OCI-LY1 (cell line): Measurements from ENCODE around the gene MAP7D3.

Experiments used
- H2AFZ ChIP-seq: fragments of 200-600 bp; sonication (generic), shearing (Covaris generic); 2 replicates; pipeline ENCODE4 v1.6.0; 2014; ENCODE audit warnings: antibody characterized with exemption, mild to moderate bottlenecking, low read length
- H3F3A ChIP-seq: fragments of 200-600 bp; sonication (generic), shearing (Covaris generic); 2 replicates; pipeline ENCODE4 v1.6.0; 2014; ENCODE audit warnings: mild to moderate bottlenecking, antibody characterized with exemption, low read length, moderate library complexity; ENCODE audit not compliant: insufficient read depth
- H3K27ac ChIP-seq: fragments of 200-600 bp; sonication (generic); 2 replicates; pipeline ENCODE4 v1.5.1; 2014; ENCODE audit warnings: low read length, mixed run types, mild to moderate bottlenecking, low read depth; ENCODE audit not compliant: poor library complexity, severe bottlenecking
- H3K27me3 ChIP-seq: fragments of 200-600 bp; sonication (generic); 2 replicates; pipeline ENCODE4 v1.6.0; 2014; ENCODE audit warnings: antibody characterized with exemption, mild to moderate bottlenecking, low read length, moderate library complexity; ENCODE audit not compliant: insufficient read depth
- H3K36me3 ChIP-seq: fragments of 200-600 bp; sonication (generic); 2 replicates; pipeline ENCODE4 v1.6.1; 2014; ENCODE audit warnings: mild to moderate bottlenecking, antibody characterized with exemption, low read length, moderate library complexity, mixed read lengths; ENCODE audit not compliant: insufficient read depth
- H3K4me1 ChIP-seq: fragments of 200-600 bp; sonication (generic); 2 replicates; pipeline ENCODE4 v1.5.1; 2014; ENCODE audit warnings: mild to moderate bottlenecking, low read length, moderate library complexity; ENCODE audit not compliant: insufficient read depth, severe bottlenecking
- H3K4me2 ChIP-seq: fragments of 200-600 bp; sonication (generic), shearing (Covaris generic); 2 replicates; pipeline ENCODE4 v1.6.1; 2014; ENCODE audit warnings: low read length
- H3K4me3 ChIP-seq: fragments of 200-600 bp; sonication (generic); 2 replicates; pipeline ENCODE4 v1.5.1; 2014; ENCODE audit warnings: low read length, low read depth, mild to moderate bottlenecking, mixed read lengths; ENCODE audit not compliant: poor library complexity, severe bottlenecking
- H3K79me2 ChIP-seq: fragments of 200-600 bp; shearing (Covaris generic); 2 replicates; pipeline ENCODE4 v1.6.1; 2016; ENCODE audit warnings: mixed run types, low read length, mixed read lengths; ENCODE audit not compliant: insufficient read depth
- H3K9ac ChIP-seq: fragments of 200-600 bp; sonication (generic), shearing (Covaris generic); 2 replicates; pipeline ENCODE4 v1.6.1; 2014; ENCODE audit warnings: mild to moderate bottlenecking, low read length, mixed read lengths
- H3K9me2 ChIP-seq: fragments of 200-600 bp; sonication (generic), shearing (Covaris generic); 2 replicates; pipeline ENCODE4 v1.6.1; 2014; ENCODE audit warnings: low read depth, mild to moderate bottlenecking, low read length, mixed read lengths
- H3K9me3 ChIP-seq: fragments of 200-600 bp; shearing (Covaris generic); 2 replicates; pipeline ENCODE4 v1.6.1; 2014; ENCODE audit warnings: low read length, mixed read lengths
- H4K20me1 ChIP-seq: fragments of 200-600 bp; sonication (generic), shearing (Covaris generic); 2 replicates; pipeline ENCODE4 v1.6.0; 2016; ENCODE audit warnings: mild to moderate bottlenecking, low read length; ENCODE audit not compliant: insufficient read depth
- CTCF ChIP-seq: fragments of 200-600 bp; sonication (generic), shearing (Covaris generic); IDR thresholded peaks from 2 replicates; pipeline ENCODE4 v1.5.1; 2017; ENCODE audit warnings: mild to moderate bottlenecking, antibody characterized with exemption, low read length, moderate library complexity, mixed read lengths
- EZH2 ChIP-seq: fragments of 200-600 bp; sonication (generic), shearing (Covaris generic); IDR thresholded peaks from 2 replicates; pipeline ENCODE4 v1.8.0; 2017; ENCODE audit warnings: borderline replicate concordance, mixed run types, mild to moderate bottlenecking, antibody characterized with exemption, low read length, moderate library complexity, mixed read lengths

MAP7D3 gene

GRCh38 chrX:136198678-136199243, 52.4 kb downstream of the MAP7D3 start:
- H3K9ac ChIP-seq, result no peak overlapping the region
- H3K4me2 ChIP-seq, result no peak overlapping the region
- H3K4me1 ChIP-seq, result no peaks in the 10 kb centered on the region
- no peaks in the 10 kb centered on the region for H4K20me1 ChIP-seq
- no peak overlapping the region for H3K4me3 ChIP-seq
- H3K27ac ChIP-seq, result no peak overlapping the region
- no peak for TF ChIP-seq CTCF
- TF ChIP-seq EZH2, result no peak
- no peak overlapping the region for H2AFZ ChIP-seq
- H3K9me2 ChIP-seq, result no peaks in the 10 kb centered on the region
- H3K79me2 ChIP-seq, result no peaks in the 10 kb centered on the region
- H3K27me3 ChIP-seq, result no peaks in the 10 kb centered on the region
- H3K9me3 ChIP-seq, result no peaks in the 10 kb centered on the region
- no peaks in the 10 kb centered on the region for H3F3A ChIP-seq
- no peaks in the 10 kb centered on the region for H3K36me3 ChIP-seq

GRCh38 chrX:136198010-136198409, 53.2 kb downstream of the MAP7D3 start:
- no peaks in the 10 kb centered on the region for H3K9me3 ChIP-seq
- H3K4me1 ChIP-seq, result no peaks in the 10 kb centered on the region
- H3K36me3 ChIP-seq, result no peaks in the 10 kb centered on the region
- no peaks in the 10 kb centered on the region for H3K9me2 ChIP-seq
- H4K20me1 ChIP-seq, result no peaks in the 10 kb centered on the region
- no peaks in the 10 kb centered on the region for H3K27me3 ChIP-seq
- H3K4me3 ChIP-seq, result no peak overlapping the region
- no peaks in the 10 kb centered on the region for H3K79me2 ChIP-seq
- H3K9ac ChIP-seq, result no peak overlapping the region
- no peak overlapping the region for H3K4me2 ChIP-seq
- no peak overlapping the region for H3K27ac ChIP-seq
- no peak for TF ChIP-seq CTCF
- H3F3A ChIP-seq, result no peaks in the 10 kb centered on the region
- H2AFZ ChIP-seq, result no peak overlapping the region

GRCh38 chrX:136196691-136197155, 54.5 kb downstream of the MAP7D3 start:
- Histone ChIP-seq H3K4me3 (no peak overlapping the region), H3K27me3 (no peaks in the 10 kb centered on the region), H3K27ac (no peak overlapping the region), H2AFZ (no peak overlapping the region), H3K9me2 (no peaks in the 10 kb centered on the region), H3K9me3 (no peaks in the 10 kb centered on the region), H3K9ac (no peak overlapping the region), H3K4me2 (no peak overlapping the region), H3K79me2 (no peaks in the 10 kb centered on the region), H4K20me1 (no peaks in the 10 kb centered on the region), H3K4me1 (no peaks in the 10 kb centered on the region), H3F3A (no peaks in the 10 kb centered on the region), H3K36me3 (no peaks in the 10 kb centered on the region)
- TF ChIP-seq CTCF (no peak), EZH2 (no peak)
